GM19043 (cell line): ENCODE data around the gene GCLC.

Source experiments
- ATAC-seq: cut with Tn5 transposase; IDR thresholded peaks from one replicate; pipeline ENCODE4 v1.9.1; 2021; ENCODE audit warnings: low read depth; ENCODE audit not compliant: unreplicated experiment

GCLC gene

DNA sequence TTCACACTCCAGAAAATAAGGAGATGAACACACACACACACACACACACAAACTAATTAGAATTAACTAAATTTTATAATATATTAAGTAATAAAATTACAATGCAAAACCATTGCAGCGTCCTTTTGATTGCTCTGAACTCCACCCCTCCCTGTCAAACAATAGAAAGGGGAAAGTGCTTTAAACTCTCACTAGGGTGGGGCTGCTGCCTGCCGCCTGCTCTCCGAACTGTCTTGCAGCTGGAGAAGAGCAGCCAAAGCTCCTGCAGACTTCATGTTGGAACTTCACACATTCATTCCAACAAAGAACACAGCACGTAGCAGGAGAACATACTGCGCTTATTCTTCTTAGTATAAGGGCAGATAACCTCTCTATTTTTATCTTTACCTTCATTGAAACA, 83.2 kb downstream of the GCLC start:
- peak; percentile 24 for ATAC-seq

DNA sequence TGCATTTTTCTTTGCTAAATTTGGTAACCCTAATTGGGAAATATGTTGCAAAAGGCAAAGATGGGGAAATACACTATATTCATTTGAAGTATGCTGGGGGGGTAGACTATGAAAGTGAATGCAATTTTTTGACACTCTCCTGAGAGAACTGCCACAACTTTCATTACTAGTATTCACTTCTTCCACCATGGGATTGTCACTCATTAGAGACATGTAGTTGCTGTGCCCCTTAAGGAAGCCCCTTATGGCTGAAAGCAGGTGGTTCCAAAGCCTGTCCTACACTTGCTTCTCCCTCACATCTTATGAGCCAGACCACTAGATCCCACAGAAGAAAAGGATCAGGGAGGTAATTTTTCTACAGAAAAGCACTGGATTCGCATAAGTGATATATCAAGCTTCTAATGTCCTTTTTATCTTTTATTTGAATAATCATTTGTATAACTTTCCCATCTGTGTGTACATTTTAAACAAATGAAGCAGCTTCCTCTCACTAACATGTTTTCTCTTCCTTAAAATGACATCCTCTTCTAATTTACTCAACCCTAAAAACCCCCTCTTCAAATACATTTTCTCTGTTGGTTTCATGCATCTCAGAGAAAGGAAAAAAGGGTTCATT, 83.8 kb downstream of the GCLC start:
- peak; percentile 51 for ATAC-seq

DNA sequence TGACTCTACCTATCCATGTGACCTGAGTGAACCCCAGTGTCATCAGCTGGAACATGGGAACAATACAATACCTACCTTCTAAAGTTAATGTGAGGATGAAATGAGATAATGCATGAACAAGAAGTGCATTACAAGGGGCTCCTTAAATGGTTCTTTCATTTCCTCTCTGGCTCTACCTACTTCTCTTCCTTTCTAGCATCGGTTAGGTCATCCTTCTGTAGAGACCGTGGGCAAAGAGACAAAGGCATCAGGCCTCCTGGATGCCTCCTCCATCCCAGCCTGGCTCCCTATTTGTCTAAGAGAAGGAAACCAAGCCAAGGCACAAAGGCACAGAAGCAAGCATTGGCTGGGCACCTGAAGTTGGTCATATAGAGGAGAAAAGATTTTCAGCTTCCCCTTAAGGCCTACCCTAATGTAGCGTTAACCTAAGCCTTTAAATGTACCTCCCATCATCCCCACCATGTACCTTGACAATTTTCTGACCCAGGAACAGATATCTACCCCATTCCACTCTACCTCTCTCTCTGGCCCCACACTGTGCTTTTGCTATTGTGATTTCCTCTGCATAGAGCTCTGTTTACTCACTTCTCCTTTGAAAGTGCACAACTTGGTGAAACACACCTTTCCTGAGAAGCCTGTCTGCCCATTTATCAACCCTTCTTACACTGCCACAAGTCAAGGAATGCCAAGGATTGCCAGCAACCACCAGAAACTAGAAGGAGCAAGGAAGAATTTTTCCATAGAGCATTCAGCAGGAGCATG, 86.6 kb downstream of the GCLC start:
- no peak for ATAC-seq

DNA sequence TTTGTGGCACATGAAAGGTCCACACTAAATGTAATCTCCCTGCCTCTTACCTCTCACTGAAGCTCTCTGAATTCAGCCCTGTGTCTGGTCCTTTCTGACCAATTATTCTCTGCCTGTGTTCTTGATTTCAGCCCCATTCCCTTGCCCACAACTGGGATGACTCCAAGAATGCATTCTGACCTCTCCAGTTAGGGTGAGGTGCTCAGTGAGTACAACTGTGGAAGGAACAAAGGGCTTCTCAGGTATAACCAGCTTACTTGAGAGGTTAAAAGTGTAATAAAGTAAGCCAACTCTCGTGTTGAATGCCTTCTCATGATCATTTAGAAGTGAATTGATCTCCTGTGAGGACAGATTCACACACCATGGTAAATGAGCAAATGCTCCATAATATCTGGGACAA, 88.1 kb downstream of the GCLC start:
- ATAC-seq, result no peak

DNA sequence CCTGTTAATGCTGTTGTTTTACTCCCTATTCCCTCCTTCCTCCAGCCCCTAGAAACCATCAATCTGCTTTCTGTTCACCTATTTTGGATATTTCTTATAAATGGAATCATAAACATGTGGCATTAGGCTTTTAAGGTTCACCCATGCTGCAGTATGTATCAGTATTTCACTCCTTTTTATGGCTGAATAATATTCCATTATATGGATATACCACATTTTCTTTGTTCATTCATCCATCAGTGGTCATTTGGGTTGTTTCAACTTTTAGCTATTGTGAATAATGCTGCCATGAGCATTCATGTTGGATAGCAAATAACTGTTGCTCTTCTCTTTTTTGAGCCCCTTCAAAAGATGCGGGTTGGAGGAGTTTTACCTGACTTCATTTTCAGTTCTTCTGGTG, 89.2 kb downstream of the GCLC start:
- ATAC-seq, result no peak

DNA sequence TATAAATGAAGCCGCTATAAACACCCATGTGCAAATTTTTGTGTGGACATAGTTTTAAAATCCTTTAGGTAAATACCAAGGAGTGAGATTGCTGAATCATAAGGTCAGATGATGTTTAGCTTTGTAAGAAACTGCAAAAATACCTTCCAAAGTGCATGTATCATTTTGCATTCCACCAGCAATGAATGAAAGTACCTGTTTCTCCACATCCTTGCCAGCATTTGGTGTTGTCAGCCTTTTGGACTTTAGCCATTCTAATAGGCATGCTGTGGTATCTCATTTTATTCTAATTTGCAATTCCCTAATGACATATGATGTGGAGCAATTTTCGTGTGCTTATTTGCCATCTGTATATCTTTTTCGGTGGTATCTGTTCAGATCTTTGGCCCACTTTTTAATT, 93.7 kb downstream of the GCLC start:
- no peak for ATAC-seq

DNA sequence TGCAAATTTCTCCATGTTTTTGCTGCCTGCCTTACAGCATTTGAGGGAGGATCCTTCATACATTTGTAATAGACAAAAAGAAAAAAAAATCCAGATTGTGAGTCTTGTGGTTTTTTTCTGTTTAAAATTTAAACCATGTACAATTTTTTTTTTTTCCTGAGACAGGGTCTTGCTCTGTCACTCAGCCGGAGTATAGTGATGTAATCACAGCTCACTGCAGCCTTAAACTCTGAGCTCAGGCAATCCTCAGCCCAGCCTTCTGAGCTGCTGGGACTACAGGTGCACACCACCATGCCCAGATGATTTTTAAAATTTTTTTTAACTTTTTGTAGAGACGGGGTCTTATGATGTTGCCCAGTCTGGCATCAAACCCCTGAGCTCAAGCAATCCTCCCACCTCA, 97.0 kb downstream of the GCLC start:
- no peak for ATAC-seq
